GM23338 (cell line): ENCODE results near the gene AMBRA1. TPM values are rescaled to one million over a fixed set of nuclear protein-coding genes. Genes with fewer than 3 reads are reported as not detected.

ENCODE experiments used
- ATAC-seq: fragments of 200-7000 bp; cut with Tn5 transposase; 3 replicates; pipeline ENCODE4 v1.9.1; 2020
- DNase-seq: peaks from one replicate; pipeline ENCODE4 v3.0.0-alpha.2; 2015; ENCODE audit warnings: low spot score
- H2AFZ ChIP-seq: fragments of 200-600 bp; sonication (generic); 2 replicates; pipeline ENCODE4 v1.8.0; 2016; ENCODE audit warnings: antibody characterized with exemption, mild to moderate bottlenecking, moderate library complexity
- H3F3A ChIP-seq: fragments of 200-600 bp; sonication (generic); replicated peaks from 2 replicates; pipeline ENCODE4 v1.8.0; 2017; ENCODE audit warnings: antibody characterized with exemption, mixed run types, low read depth
- H3K27ac ChIP-seq: fragments of 200-600 bp; sonication (generic); 2 replicates; pipeline ENCODE4 v1.6.1; 2016; ENCODE audit warnings: low read depth
- H3K27me3 ChIP-seq: fragments of 200-600 bp; sonication (generic); 2 replicates; pipeline ENCODE4 v1.8.0; 2016; ENCODE audit warnings: mild to moderate bottlenecking, mixed run types, moderate library complexity; ENCODE audit not compliant: insufficient read depth
- H3K36me3 ChIP-seq: fragments of 200-600 bp; sonication (generic); 2 replicates; pipeline ENCODE4 v1.8.0; 2016; ENCODE audit warnings: mild to moderate bottlenecking; ENCODE audit not compliant: insufficient read depth
- H3K4me1 ChIP-seq: fragments of 200-600 bp; sonication (generic); 2 replicates; pipeline ENCODE4 v1.8.0; 2016; ENCODE audit warnings: mild to moderate bottlenecking, moderate library complexity; ENCODE audit not compliant: insufficient read depth
- H3K4me2 ChIP-seq: fragments of 200-600 bp; sonication (generic); 2 replicates; pipeline ENCODE4 v1.7.1; 2017; ENCODE audit warnings: mixed run types
- H3K4me3 ChIP-seq: fragments of 200-600 bp; sonication (generic); 2 replicates; pipeline ENCODE4 v1.6.1; 2016; ENCODE audit warnings: mixed run types
- H3K79me2 ChIP-seq: fragments of 200-600 bp; sonication (generic); replicated peaks from 2 replicates; pipeline ENCODE4 v1.8.0; 2017; ENCODE audit warnings: mild to moderate bottlenecking; ENCODE audit not compliant: insufficient read depth
- H3K9me2 ChIP-seq: fragments of 200-600 bp; sonication (generic); 2 replicates; pipeline ENCODE4 v1.8.0; 2017; ENCODE audit not compliant: insufficient read depth
- H4K20me1 ChIP-seq: fragments of 200-600 bp; sonication (generic); replicated peaks from 2 replicates; pipeline ENCODE4 v1.8.0; 2017; ENCODE audit warnings: mild to moderate bottlenecking; ENCODE audit not compliant: insufficient read depth
- H3K27ac Mint-ChIP-seq: 2 replicates; pipeline ENCODE4 v1.8.0; 2020; ENCODE audit warnings: inconsistent platforms, mild to moderate bottlenecking, moderate library complexity, mixed read lengths
- H3K27me3 Mint-ChIP-seq: 3 replicates; pipeline ENCODE4 v1.8.0; 2022; ENCODE audit warnings: low read depth, mild to moderate bottlenecking, moderate library complexity, mixed read lengths, inconsistent platforms; ENCODE audit not compliant: insufficient read depth, poor library complexity
- H3K36me3 Mint-ChIP-seq: 3 replicates; pipeline ENCODE4 v1.8.0; 2021; ENCODE audit warnings: low read depth, mild to moderate bottlenecking, inconsistent platforms, moderate library complexity, mixed read lengths
- H3K4me1 Mint-ChIP-seq: 3 replicates; pipeline ENCODE4 v1.8.0; 2020; ENCODE audit warnings: mild to moderate bottlenecking, inconsistent platforms, mixed read lengths
- H3K4me3 Mint-ChIP-seq: 3 replicates; pipeline ENCODE4 v1.8.0; 2021; ENCODE audit warnings: moderate library complexity, mild to moderate bottlenecking, inconsistent platforms, mixed read lengths
- H3K9me3 Mint-ChIP-seq: 3 replicates; pipeline ENCODE4 v1.8.0; 2020; ENCODE audit warnings: moderate library complexity, mild to moderate bottlenecking, inconsistent platforms, mixed read lengths
- CREB1 ChIP-seq: fragments of 250-450 bp; sonication (Bioruptor Pico); IDR thresholded peaks from 2 replicates; pipeline ENCODE4 v1.5.0; 2020; ENCODE audit warnings: low read depth, mild to moderate bottlenecking, moderate library complexity
- EZH2 ChIP-seq: fragments of 200-600 bp; sonication (generic); IDR thresholded peaks from one replicate; pipeline ENCODE4 v1.8.0; 2017; ENCODE audit warnings: antibody characterized with exemption, mild to moderate bottlenecking, low read depth; ENCODE audit not compliant: unreplicated experiment
- EZH2phosphoT487 ChIP-seq: fragments of 200-600 bp; sonication (generic); IDR thresholded peaks from one replicate; pipeline ENCODE4 v1.8.1; 2018; ENCODE audit warnings: antibody characterized with exemption; ENCODE audit not compliant: unreplicated experiment
- JUNB ChIP-seq: IDR thresholded peaks from one replicate; pipeline ENCODE4 v1.6.1; 2016; ENCODE audit warnings: antibody characterized with exemption; ENCODE audit not compliant: unreplicated experiment
- NANOG ChIP-seq: IDR thresholded peaks from 2 replicates; pipeline ENCODE4 v1.6.1; 2016; ENCODE audit warnings: antibody characterized with exemption, borderline replicate concordance
- POLR2AphosphoS5 ChIP-seq: IDR thresholded peaks from 2 replicates; pipeline ENCODE4 v1.6.1; 2016; ENCODE audit warnings: antibody characterized with exemption, low read depth
- STAT1 ChIP-seq: IDR thresholded peaks from one replicate; pipeline ENCODE4 v1.6.1; 2016; ENCODE audit warnings: antibody characterized with exemption; ENCODE audit not compliant: unreplicated experiment
- ZNF114 ChIP-seq: fragments of 250-450 bp; sonication (Bioruptor Pico); IDR thresholded peaks from 2 replicates; pipeline ENCODE4 v1.5.0; 2020; ENCODE audit warnings: mild to moderate bottlenecking, moderate library complexity
- ZNF331 ChIP-seq: fragments of 250-450 bp; sonication (Bioruptor Pico); IDR thresholded peaks from 2 replicates; pipeline ENCODE4 v1.5.0; 2020; ENCODE audit warnings: low read depth, mild to moderate bottlenecking, moderate library complexity
- polyA plus RNA-seq: library from polyadenylated mRNA; unstranded; fragments of >200 nt; fragmentation: Nextera tagmentation; extraction: Ambion mirVana; gene quantifications from 2 replicates; pipeline ENCODE4 v1.2.1, GENCODE V29; 2016
- total RNA-seq: library from RNA; depleted of rRNA; stranded (reverse); fragments of >200 nt; shearing (Covaris generic); gene quantifications from 2 replicates; pipeline ENCODE4 v1.2.3, GENCODE V29; 2014
- TF ChIP-seq, protein P1 (sequence below), 2 experiments: fragments of 200-600 bp in 1 of 2; sonication (generic) in 1 of 2; conservative IDR thresholded peaks; 2 replicates each; pipeline versions ENCODE4 v1.5.1 to v1.6.1; 2016 to 2017; ENCODE audit warnings: antibody characterized with exemption in 2 of 2, low read depth in 2 of 2, mild to moderate bottlenecking in 2 of 2, moderate library complexity in 1 of 2
- TF ChIP-seq, protein P2 (sequence below): IDR thresholded peaks from one replicate; pipeline ENCODE4 v1.6.1; 2018; ENCODE audit warnings: antibody characterized with exemption; ENCODE audit not compliant: unreplicated experiment
- TF ChIP-seq, protein P3 (sequence below): IDR thresholded peaks from 2 replicates; pipeline ENCODE4 v1.6.1; 2016; ENCODE audit warnings: antibody characterized with exemption

Gene AMBRA1
- total and polyA plus RNA-seq, 2 experiments from 2014 or later = 8.3 to 34.8 TPM

DNA sequence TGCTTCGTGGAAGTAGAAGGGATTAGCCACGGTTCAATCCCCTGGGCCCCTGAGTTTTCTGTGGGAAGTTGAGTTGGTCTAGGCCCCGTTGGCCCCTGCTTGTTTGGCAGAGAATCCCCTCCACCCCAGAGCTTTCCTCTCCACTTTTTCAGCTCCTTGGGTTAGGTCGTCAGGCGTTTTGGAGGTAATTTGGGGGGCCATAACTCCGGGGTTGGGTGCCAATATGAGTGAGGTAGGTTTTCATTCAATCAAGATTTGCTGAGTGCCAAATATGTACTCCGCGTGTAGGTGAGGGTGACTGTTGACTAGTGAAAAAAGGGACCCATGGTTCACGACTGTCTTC is 24.1 kb upstream of the AMBRA1 start:
- Mint-ChIP-seq H3K27ac (peak overlapping the region; percentile 100), H3K27me3 (peaks cover 6% of the 10 kb centered on the region)
- peaks cover 50% of the 10 kb centered on the region for H3K79me2 ChIP-seq

DNA sequence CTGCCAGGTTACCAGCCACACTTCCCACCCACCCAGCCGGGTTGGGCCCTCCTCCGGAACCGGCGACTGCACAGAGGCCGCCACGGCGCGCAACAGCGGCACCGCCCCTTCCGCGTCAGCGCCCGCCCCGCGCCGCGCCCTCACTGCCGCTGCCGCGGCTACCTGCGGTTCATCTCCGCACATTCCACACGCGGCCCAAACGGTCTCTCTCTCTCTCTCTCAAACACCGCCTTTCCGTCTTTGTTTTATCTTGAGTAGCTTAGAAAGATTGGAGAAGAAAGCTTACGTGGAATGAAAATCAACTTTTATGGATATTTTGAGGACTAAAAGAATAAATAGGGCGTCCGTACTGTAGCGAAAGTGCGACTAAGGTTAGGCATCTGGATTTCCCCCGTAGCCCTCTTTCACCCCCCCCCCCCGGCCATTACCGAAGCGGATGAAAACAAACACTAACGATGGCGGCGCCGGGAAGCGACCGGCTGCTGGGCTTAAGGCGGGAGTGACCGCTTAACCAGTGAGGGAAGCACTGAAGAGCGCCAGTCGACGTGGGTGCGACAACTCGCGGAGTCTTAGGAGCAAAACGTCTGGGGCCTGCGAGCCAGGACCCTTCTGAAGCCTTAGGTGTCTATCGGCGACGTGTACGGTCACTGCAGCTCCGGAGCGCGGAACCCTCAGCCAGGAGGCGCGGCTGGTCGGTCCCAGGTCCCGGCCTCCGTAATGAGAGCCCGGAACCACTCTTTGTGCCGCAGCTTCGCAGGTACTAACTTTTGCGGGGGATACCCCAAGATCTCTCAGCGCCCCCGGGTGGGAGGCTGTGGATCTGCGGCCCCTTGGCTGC is 23.5 kb upstream of the AMBRA1 start, which contains the start of the genes ATG13 and HARBI1:
Gene ATG13 (plus strand): TSS at position 420 of the 838 bp plus-strand sequence. CDS start 26,739 bp downstream, outside the sequence.
Gene HARBI1 (minus strand): TSS at position 94 of the 838 bp plus-strand sequence. CDS start 990 bp downstream, outside the sequence.
- H2AFZ ChIP-seq = peak within 1 kb of the TSS; percentile 80
- DNase-seq = peak; percentile 92
- Mint-ChIP-seq H3K36me3 (peaks cover 10% of the 10 kb centered on the region), H3K9me3 (no peaks in the 10 kb centered on the region), H3K27me3 (peaks cover 6% of the 10 kb centered on the region), H3K4me3 (peak within 1 kb of the TSS; percentile 93), H3K27ac (peak within 1 kb of the TSS; percentile 100), H3K4me1 (peaks cover 15% of the 10 kb centered on the region)
- no peaks in the 10 kb centered on the region for H3K27me3 ChIP-seq
- peak; percentile 97 for ATAC-seq
- peak within 1 kb of the TSS; percentile 93 for H3K4me2 ChIP-seq
- peaks cover 11% of the 10 kb centered on the region for H3K4me1 ChIP-seq
- H4K20me1 ChIP-seq = no peaks in the 10 kb centered on the region; the same call in 1 of the 2 replicates
- H3K9me2 ChIP-seq = no peaks in the 10 kb centered on the region
- 0 out of 2 replicates have a peak, but pooled peaks cover 3% of the 10 kb centered on the region for H3K36me3 ChIP-seq
- peaks cover 45% of the 10 kb centered on the region for H3K79me2 ChIP-seq
- peak within 1 kb of the TSS; percentile 99 for H3K27ac ChIP-seq
- peak within 1 kb of the TSS; percentile 99 for H3K4me3 ChIP-seq
- peaks cover 15% of the 10 kb centered on the region; the same call in 1 of the 2 replicates for H3F3A ChIP-seq
- TF ChIP-seq NANOG (no peak), EZH2 (no peak), JUNB (no peak), POLR2AphosphoS5 (peak; percentile 65), ZNF114 (no peak), CREB1 (peak; percentile 83)
- TF ChIP-seq, protein P1, sequence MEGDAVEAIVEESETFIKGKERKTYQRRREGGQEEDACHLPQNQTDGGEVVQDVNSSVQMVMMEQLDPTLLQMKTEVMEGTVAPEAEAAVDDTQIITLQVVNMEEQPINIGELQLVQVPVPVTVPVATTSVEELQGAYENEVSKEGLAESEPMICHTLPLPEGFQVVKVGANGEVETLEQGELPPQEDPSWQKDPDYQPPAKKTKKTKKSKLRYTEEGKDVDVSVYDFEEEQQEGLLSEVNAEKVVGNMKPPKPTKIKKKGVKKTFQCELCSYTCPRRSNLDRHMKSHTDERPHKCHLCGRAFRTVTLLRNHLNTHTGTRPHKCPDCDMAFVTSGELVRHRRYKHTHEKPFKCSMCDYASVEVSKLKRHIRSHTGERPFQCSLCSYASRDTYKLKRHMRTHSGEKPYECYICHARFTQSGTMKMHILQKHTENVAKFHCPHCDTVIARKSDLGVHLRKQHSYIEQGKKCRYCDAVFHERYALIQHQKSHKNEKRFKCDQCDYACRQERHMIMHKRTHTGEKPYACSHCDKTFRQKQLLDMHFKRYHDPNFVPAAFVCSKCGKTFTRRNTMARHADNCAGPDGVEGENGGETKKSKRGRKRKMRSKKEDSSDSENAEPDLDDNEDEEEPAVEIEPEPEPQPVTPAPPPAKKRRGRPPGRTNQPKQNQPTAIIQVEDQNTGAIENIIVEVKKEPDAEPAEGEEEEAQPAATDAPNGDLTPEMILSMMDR (conservative IDR thresholded peaks at IDR 0.05; ENCODE audit: low read depth in 2 of 2) = peak; percentile 62 to 65
- TF ChIP-seq, protein P2, sequence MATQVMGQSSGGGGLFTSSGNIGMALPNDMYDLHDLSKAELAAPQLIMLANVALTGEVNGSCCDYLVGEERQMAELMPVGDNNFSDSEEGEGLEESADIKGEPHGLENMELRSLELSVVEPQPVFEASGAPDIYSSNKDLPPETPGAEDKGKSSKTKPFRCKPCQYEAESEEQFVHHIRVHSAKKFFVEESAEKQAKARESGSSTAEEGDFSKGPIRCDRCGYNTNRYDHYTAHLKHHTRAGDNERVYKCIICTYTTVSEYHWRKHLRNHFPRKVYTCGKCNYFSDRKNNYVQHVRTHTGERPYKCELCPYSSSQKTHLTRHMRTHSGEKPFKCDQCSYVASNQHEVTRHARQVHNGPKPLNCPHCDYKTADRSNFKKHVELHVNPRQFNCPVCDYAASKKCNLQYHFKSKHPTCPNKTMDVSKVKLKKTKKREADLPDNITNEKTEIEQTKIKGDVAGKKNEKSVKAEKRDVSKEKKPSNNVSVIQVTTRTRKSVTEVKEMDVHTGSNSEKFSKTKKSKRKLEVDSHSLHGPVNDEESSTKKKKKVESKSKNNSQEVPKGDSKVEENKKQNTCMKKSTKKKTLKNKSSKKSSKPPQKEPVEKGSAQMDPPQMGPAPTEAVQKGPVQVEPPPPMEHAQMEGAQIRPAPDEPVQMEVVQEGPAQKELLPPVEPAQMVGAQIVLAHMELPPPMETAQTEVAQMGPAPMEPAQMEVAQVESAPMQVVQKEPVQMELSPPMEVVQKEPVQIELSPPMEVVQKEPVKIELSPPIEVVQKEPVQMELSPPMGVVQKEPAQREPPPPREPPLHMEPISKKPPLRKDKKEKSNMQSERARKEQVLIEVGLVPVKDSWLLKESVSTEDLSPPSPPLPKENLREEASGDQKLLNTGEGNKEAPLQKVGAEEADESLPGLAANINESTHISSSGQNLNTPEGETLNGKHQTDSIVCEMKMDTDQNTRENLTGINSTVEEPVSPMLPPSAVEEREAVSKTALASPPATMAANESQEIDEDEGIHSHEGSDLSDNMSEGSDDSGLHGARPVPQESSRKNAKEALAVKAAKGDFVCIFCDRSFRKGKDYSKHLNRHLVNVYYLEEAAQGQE = no peak

More for the DNA sequence above, 24.1 kb upstream of the AMBRA1 start:
- Mint-ChIP-seq H3K4me1 (peaks cover 15% of the 10 kb centered on the region), H3K36me3 (peaks cover 15% of the 10 kb centered on the region), H3K4me3 (peak overlapping the region; percentile 93), H3K9me3 (no peaks in the 10 kb centered on the region)
- H3K27me3 ChIP-seq = no peaks in the 10 kb centered on the region
- peak overlapping the region; percentile 93 for H3K4me2 ChIP-seq
- peak overlapping the region; percentile 80 for H2AFZ ChIP-seq
- no peak for DNase-seq
- peaks cover 11% of the 10 kb centered on the region for H3K4me1 ChIP-seq
- H3K27ac ChIP-seq = peak overlapping the region; percentile 99
- no peaks in the 10 kb centered on the region for H3K9me2 ChIP-seq
- TF ChIP-seq NANOG = no peak
- no peak for TF ChIP-seq STAT1
- no peak for TF ChIP-seq ZNF331 (CRISPR knock-in tag)
- TF ChIP-seq, protein P1 (conservative IDR thresholded peaks at IDR 0.05; ENCODE audit: low read depth in 2 of 2) = peak in 1 of 2 experiments; percentile 6; a peak in 1 of 4 replicates
- TF ChIP-seq, protein P3, sequence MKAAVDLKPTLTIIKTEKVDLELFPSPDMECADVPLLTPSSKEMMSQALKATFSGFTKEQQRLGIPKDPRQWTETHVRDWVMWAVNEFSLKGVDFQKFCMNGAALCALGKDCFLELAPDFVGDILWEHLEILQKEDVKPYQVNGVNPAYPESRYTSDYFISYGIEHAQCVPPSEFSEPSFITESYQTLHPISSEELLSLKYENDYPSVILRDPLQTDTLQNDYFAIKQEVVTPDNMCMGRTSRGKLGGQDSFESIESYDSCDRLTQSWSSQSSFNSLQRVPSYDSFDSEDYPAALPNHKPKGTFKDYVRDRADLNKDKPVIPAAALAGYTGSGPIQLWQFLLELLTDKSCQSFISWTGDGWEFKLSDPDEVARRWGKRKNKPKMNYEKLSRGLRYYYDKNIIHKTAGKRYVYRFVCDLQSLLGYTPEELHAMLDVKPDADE = no peak
- TF ChIP-seq EZH2phosphoT487 = no peak
- ATAC-seq = no peak
- H3K4me3 ChIP-seq = peak overlapping the region; percentile 99
- H3K36me3 ChIP-seq = 0 out of 2 replicates have a peak, but pooled peaks cover 3% of the 10 kb centered on the region
- H3F3A ChIP-seq = peaks cover 15% of the 10 kb centered on the region; the same call in 1 of the 2 replicates
- no peaks in the 10 kb centered on the region; the same call in 1 of the 2 replicates for H4K20me1 ChIP-seq
